ENCODE measurements around the gene NEGR1. TPM values are rescaled to one million over a fixed set of nuclear protein-coding genes. Genes with fewer than 3 reads are reported as not detected.

NEGR1 gene
- total and polyA plus RNA-seq, 2 donors (not counting 3 experiments of a cell fraction or from before 2014, with no cell fraction given) = 6.8 to 21.8 TPM

GRCh38 chr1:71603044-71603776 lies 679.1 kb downstream of the NEGR1 start:
- Histone ChIP-seq H3K27ac (ENCODE audit: insufficient read depth, low read depth, low read length) (no peak overlapping the region), H3K9me1 (replicated peaks; ENCODE audit: control insufficient read depth, extremely low read depth, insufficient read depth, low read length) (no peaks in the 10 kb centered on the region), H2AFZ (ENCODE audit: low read depth, low read length) (no peak overlapping the region), H3K9ac (replicated peaks; ENCODE audit: extremely low read depth, insufficient read depth, low read length) (no peak overlapping the region), H3K36me3 (ENCODE audit: control insufficient read depth in 2 of 2, extremely low read depth in 1 of 2, insufficient read depth in 2 of 2, low read length in 2 of 2) (no peaks in the 10 kb centered on the region), H4K20me1 (replicated peaks; ENCODE audit: control insufficient read depth, extremely low read depth, insufficient read depth, low read length) (no peaks in the 10 kb centered on the region), H3K4me1 (ENCODE audit: control insufficient read depth, extremely low read depth, insufficient read depth, low read length) (no peaks in the 10 kb centered on the region), H3K27me3 (ENCODE audit: control insufficient read depth in 2 of 2, insufficient read depth in 2 of 2, low read length in 2 of 2) (no peaks in the 10 kb centered on the region), H3K79me2 (ENCODE audit: control insufficient read depth, insufficient read depth, low read length) (no peaks in the 10 kb centered on the region), H3K4me2 (ENCODE audit: insufficient read depth, low read length) (no peak overlapping the region), H3K9me3 (replicated peaks; ENCODE audit: control insufficient read depth, insufficient read depth, low read length) (no peaks in the 10 kb centered on the region), H3K4me3 (replicated peaks in 1 of 3; ENCODE audit: insufficient read depth in 1 of 3, low read depth in 1 of 3, low read length in 3 of 3) (no peak overlapping the region)
- BruUV-seq (replicated peaks) = no TSS peak
- POLR2A ChIA-PET = no interaction called here
- TF ChIP-seq JUN (IDR thresholded peaks at IDR 0.05; ENCODE audit: borderline replicate concordance, insufficient read depth, insufficient read length, low read depth) (no peak), MAX (IDR thresholded peaks at IDR 0.05; ENCODE audit: insufficient read depth, insufficient read length) (no peak), FOS (IDR thresholded peaks at IDR 0.05; ENCODE audit: borderline replicate concordance, insufficient read depth, low read length) (no peak), CTCF (IDR thresholded peaks at IDR 0.05; ENCODE audit: extremely low read depth in 1 of 2, insufficient read depth in 1 of 2, low read depth in 1 of 2, low read length in 2 of 2) (no peak), POLR2A (IDR thresholded peaks at IDR 0.05; ENCODE audit: low read depth, low read length) (no peak), POLR2AphosphoS5 (IDR thresholded peaks at IDR 0.05; ENCODE audit: insufficient read depth, low read depth, low read length) (no peak)
- intact Hi-C loops (cut with micrococcal nuclease) = no loop called here
- FAIRE-seq (no peak), DNase-seq (ENCODE audit: low read depth, low spot score) (no peak)
- CTCF ChIA-PET = interaction anchor here (1.5 kb wide), 1 partner anchor 435 kb away, joined by 3 read pairs; no protein-coding TSS in a partner anchor
- dilution Hi-C loops (cut with MboI; ENCODE audit: extremely low pct_ligation_motif_present, low sequenced_read_pairs) = no loop called here
